Renal pelvis (tissue), 12 donors: ENCODE data around the gene INHBB. TPM values are rescaled to one million over a fixed set of nuclear protein-coding genes. Genes with fewer than 3 reads are reported as not detected.
"Not testable (repeated sequence)": the region's sequence is repeated elsewhere in the genome, so short reads cannot be mapped to it uniquely, and the experiment has no call there.

ENCODE experiments used
- DNase-seq: peaks from one replicate; pipeline ENCODE4 v3.0.0-alpha.2; 2013
- long read RNA-seq, 16 experiments: transcript quantifications; one replicate each; lab custom pipeline, GENCODE V29; 2026
- polyA plus RNA-seq, 3 donors: library from polyadenylated mRNA; unstranded; fragments of 120-200 nt; gene quantifications; one replicate each; pipeline ENCODE4 v1.2.1, GENCODE V29; 2013; ENCODE audit not compliant: insufficient read length in 3 of 3

The INHBB gene
- polyA plus RNA-seq, result under 1 TPM in 2 of 3 donors, not detected in 1; 0.06 TPM
- long read RNA-seq, donor 1, result 0 reads
- long read RNA-seq, donor 2, result 0 reads
- long read RNA-seq, donor 3, result 0 reads
- long read RNA-seq, donor 4, result 0 reads
- long read RNA-seq, donor 5, result 0 reads
- long read RNA-seq, donor 6, result 0 reads
- long read RNA-seq, donor 7, result 0 reads
- long read RNA-seq, donor 8, result 0 reads
- long read RNA-seq, donor 9, result 0 reads
- long read RNA-seq, donor 10, result 0 reads
- long read RNA-seq, donor 11, result 0 reads
- long read RNA-seq, donor 12, result 0 reads
- long read RNA-seq, donor 13, result 0 reads
- long read RNA-seq, donor 14, result 0 reads
- long read RNA-seq, donor 15, result 0 reads
- long read RNA-seq, donor 16, result 0 reads

- no peak for DNase-seq
Measured at GRCh38 chr2:120346026-120346666, at the start of gene INHBB. INHBB (plus strand) TSS chr2:120346136; CDS start chr2:120346189, 53 bp downstream.

- DNase-seq, result no peak
Measured at GRCh38 chr2:120298173-120298835, 47.6 kb upstream of the INHBB start.

GRCh38 chr2:120299004-120299403, 46.9 kb upstream of the INHBB start:
- DNase-seq, result no peak

GRCh38 chr2:120299561-120299960, 46.4 kb upstream of the INHBB start:
- DNase-seq, result no peak

DNA sequence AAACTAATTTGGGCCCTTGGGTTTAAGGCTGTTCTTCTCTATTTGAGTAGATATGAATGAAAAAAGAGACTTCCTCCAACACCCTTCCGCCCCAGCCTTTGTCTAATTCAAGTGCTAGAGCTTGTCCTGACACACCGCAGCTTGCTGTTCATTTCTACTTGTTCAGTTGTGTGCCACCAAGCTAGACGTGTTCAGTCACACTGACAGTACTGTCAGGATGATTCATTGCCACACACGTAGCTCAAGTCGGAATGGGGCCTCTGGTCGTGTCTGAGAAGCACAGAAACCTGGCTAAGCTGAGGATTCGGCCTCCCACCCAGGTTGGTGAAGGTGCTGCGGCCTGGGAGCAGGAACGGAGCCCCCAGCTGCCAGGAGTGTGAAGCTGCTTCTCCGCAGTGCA, 45.6 kb upstream of the INHBB start:
- no peak for DNase-seq

GRCh38 chr2:120301284-120301683, 44.7 kb upstream of the INHBB start:
- no peak for DNase-seq

DNA sequence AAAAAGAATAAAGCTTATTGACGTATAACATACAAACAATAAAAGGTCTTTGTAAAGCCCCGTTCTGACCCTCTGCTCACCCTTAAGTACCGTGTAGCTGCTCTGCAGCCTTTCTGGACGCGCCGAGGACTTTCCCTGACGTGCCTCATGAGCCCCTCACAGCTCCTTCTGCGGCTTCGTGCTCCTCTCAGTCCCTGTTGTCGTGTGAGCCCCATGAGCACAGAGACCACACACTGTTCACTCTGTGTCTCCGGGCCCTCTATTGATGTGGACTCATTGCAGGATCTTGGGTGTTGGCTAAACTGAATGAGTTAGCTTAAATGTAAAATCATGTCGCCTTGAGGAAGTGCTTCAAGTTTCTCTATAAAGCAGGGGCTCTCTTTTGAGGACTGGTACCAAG, 43.6 kb upstream of the INHBB start:
- DNase-seq, result no peak

DNA sequence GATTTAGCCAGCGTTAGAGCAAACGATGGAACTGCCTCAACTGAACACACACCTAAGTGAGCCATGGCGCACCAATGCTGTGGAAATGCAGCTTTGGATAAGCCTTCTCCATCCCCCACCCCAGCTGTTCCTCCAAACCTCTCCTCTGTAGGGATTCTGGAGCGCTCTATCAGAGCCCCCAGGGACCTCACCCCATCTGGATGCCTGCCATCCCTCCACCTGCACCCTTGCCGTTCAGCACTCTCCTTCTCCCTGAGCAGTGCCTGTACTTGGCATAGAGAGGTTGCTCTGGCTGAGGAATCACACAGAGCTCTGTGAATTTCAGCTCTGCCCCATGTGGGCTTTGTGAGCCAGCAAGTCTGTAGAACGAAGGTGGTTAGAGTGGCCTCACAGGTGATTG, 42.8 kb upstream of the INHBB start:
- DNase-seq, result no peak

GRCh38 chr2:120305296-120305695, 40.6 kb upstream of the INHBB start:
- DNase-seq, result no peak

DNA sequence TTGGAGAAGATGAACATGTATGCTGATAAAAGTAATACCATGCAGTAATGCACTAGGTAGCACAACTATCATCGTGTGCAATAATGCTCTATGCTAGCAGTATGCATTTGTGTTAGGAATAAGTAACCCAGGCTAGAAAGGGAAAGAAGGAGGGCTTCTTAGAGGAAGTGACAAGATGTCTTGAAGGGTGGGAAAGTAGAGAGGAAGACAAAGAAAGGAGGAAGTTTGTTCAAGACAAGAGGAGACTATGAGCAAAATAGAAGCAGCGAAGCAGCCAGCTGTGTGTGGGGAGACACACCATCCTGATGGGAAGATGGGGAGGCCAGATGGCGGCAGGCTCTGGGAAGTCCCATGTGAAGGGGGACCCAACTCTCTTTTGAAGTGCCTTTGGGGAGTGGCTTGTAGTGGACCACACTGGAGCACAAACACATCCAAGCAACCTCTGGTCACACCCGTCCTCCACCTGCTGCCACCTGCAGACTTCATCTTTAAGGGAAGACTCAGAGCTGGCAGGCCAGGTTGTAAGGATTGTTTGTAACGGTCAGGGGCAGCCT, 39.9 kb upstream of the INHBB start:
- no peak for DNase-seq

DNA sequence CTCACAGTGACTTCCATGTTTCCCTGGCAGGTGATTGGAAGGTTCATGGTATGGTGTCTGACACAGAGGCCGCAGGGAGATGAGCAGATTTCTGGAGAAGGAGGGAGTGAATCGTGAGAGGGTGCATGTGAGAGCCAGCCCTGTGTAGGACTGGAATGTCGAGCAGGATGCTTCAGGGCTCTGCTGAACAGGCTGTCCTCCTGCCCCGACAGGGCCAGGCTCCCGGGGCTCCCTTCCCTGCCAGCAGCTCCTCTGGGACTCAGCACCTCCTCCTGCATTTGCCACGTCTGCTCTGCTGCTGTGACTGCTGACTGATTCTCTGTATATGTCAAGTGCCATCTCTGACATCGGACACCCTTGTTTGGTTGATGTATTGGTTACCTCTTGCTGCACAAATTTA, 38.5 kb upstream of the INHBB start:
- DNase-seq, result no peak

GRCh38 chr2:120308038-120308910, 37.7 kb upstream of the INHBB start:
- DNase-seq, result no peak

- DNase-seq, result no peak
Measured at GRCh38 chr2:120310136-120310535, 35.8 kb upstream of the INHBB start.

- DNase-seq, result not testable (repeated sequence)
Measured at GRCh38 chr2:120310841-120311240, 35.1 kb upstream of the INHBB start.

DNA sequence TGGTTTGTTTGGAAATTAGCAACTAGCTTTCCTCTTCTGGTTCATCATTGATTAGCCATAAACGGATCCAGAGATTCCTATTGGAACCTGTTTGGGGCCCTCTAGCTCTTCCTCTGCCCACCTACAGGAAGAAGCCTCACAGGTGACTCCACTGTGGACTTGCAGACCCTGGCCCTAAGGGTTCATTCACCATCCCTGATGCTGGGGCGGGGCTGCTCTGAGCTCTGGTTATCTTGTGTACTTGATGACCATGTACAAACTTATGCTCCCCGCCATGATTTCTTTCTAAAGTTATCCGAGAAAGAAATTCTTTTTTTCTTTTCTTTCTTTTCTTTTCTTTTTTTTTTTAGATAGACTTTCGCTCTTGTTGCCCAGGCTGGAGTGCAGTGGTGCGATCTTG, 33.9 kb upstream of the INHBB start:
- no peak for DNase-seq

DNA sequence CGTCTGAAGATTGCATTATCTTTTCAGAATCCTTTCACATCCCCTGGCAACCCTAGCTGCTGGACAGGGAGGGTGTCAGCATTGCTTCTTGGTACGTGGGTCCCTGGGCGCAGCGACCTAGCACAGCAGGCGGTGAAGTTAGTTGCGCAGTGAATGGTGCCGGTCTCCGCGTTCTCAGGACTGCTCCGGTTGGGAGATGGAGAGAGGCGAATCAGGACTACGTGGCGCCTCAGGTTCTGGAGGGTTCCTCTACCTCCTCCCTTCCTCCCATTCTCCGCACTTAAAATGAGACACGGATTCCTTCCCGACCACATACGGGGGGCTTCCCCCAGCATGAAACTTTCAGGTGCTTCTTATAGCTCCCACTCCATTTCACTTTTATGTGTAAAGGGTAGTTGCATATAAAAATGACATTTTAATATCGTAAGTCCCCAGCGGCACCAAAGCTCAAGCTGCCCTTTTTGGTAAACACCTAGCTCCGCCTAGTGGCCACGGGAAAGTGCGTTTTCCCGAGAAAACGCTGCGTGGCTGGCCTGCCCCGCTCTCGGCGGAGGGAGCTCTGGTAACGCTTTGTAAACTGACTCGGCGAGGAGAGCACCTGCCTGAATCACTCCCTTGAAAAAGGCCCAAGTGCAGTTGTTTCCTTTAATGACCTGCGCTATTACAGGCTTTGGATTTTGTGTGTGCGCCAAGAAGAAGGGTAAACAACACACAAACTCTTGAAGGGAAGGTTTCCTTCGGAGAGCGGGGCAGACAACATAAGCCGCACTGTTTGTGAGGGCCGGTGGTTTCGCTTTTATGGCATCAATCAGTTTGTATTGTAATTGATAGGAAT, 32.9 kb upstream of the INHBB start:
- DNase-seq, result peak; percentile 84

DNA sequence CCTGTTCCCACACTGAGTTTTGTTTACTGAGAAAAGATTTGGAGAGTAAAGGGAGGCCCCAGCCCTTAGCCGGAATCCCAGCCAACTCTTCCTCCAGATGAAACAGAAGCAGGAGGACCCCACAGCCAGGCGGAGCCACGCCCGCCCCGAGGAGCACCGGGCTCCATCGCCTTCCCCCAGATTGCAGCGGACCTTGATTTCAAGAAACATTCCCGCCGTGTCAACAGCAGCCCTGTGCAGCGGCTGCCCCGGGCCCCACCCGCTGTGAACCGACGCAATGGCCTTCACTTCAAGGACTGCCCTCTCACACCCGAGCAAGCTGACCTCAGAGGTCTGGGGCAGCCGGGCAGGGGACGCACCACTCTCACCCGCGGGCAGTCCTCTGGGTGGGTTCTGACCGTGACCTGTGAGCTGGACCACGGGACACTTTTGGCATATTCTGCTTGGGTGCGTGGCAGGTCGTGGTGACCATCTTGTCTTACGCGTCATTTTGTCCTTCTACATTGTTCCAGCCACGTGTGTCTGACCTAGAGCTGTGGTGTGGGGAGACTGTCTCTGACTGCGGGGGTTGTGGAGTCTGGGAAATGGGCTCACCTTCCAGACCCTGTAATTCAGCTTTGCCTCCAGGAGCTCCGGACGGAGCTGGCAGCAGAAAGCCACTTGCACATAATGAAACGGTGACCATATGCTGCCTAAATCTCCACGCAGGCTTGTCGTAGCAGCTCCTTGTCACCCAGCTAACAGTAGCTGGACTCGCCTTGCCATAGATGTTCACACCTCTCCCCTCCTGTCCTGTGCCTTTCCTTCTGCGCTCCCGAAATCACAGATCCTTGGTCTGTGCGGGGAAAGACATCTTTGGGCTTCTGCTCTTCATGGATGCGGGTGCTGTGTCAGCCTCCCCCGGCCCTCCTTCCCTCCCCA, 32.0 kb upstream of the INHBB start:
- DNase-seq, result no peak

DNA sequence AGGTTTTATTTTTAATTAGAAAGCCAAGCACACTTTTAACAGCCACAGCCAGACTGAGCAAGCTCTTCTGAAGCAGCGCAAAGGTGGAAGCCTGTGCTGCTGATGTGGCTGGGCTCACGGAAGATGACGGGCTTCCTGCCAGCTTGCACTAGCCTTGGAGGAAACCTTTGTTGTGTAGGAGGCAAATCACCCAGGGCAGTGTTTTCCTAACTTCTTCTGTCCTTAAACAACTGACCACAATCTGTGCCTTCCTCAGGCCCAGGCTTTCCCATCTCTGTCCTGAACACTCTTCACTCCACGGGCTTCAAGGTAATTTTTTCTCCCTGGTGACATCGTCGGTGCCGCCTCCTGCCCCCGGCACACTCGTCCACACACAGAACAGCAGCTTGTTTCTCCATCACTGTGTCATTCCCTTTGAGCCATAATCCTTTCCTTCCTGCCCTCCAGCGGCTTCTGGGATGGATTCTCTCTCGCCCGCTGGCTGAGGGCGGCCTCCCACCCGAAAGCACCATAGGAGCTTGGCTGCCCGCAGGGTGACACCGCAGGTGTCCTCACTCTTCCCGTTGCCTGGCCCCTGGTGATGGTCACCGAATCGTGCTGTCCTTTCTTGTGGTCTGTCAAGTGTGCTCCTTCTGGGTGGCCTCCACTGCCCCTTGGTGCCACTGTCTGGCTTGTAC, 31.1 kb upstream of the INHBB start:
- no peak for DNase-seq
